HG03025 (cell line): ENCODE results near the gene FBXW2.
"Not testable (repeated sequence)": the region's sequence is repeated elsewhere in the genome, so short reads cannot be mapped to it uniquely, and the experiment has no call there.

Experiments
- ATAC-seq: cut with Tn5 transposase; IDR thresholded peaks from one replicate; pipeline ENCODE4 v1.9.1; 2021; ENCODE audit warnings: mild to moderate bottlenecking, moderate library complexity; ENCODE audit not compliant: unreplicated experiment, low FRiP score

FBXW2 gene, protein sequence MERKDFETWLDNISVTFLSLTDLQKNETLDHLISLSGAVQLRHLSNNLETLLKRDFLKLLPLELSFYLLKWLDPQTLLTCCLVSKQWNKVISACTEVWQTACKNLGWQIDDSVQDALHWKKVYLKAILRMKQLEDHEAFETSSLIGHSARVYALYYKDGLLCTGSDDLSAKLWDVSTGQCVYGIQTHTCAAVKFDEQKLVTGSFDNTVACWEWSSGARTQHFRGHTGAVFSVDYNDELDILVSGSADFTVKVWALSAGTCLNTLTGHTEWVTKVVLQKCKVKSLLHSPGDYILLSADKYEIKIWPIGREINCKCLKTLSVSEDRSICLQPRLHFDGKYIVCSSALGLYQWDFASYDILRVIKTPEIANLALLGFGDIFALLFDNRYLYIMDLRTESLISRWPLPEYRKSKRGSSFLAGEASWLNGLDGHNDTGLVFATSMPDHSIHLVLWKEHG

DNA sequence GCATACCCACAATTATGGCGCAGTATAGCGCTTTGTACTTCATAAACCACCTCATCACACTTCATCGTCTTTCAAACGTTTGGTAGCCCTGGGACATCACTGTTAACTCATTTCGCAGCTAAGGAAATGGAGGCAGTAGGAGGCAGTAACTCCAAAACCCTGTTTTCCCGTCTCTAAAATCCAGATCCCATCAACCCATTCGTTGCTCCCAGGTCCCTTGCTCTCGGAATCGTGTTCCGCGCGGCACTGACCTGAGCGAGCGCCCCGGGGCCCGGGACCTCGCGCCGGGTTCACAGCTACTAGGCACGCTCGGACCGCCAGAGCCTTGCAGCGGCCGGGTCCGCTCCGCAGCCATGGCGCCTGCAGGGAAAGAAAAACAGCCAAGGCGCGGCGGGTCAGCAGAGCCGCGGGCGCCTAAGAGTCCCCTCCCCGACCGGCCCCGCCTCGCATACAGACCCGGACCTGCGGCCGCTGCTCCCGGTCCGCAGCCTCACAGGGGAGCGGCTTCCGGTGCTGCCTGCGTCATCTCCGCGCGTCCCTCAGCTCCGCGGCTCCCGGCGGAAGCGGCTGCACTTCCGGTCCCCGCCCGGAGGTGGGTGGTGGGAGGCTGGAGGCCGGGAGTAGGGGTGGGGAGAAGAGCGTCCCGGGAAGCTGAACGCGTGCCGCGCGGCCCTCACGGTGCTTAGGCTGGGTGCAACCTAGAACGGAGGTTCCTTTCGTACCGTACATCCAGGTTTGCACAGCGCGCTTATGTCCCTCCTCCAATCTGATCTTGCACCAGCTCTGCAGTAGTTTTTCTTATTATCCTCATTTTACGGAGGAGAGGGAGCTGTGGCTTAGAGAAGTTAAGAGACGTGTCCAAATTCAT lies at the start of gene FBXW2:
TSS of gene FBXW2 (minus strand) at position 519 of the 868 bp plus-strand sequence. CDS start 5,158 bp downstream, outside the sequence.
- peak; percentile 91 for ATAC-seq

DNA sequence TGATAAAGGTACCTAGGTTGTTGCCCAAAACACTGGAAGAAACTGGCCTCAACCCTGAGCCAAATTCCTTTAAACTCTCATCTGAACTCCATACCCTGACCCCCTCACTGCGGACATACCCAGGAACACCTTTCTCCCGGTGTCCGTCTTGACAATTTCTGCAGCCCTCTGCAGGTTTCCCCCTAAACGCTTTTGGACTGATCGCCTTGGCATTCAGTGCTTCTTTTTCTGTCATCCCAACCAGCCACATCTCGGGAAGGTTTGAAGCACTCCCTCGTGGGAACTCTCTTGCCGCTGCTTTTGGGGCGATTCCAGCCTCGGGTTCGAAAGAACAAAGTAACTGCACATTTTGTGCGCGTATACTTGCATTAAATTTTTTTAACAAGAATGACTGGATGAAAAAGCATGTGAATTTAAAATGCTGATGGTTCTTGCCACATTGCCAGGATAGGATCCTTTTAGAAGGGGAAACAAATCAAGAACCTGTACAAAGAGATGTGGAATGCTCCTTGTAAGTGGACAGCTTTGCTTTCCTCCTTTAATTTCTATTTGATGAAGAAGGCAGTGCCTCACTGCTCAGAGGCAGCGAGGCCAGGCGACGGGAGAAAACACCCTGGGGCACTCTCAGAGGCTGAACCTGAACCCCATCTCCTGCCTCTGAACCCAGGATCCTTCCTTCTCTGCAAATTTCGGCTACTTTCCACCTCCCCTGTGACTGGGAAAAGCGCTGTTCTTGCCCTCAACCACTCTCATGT lies 48.9 kb upstream of the FBXW2 start:
- peak; percentile 26 for ATAC-seq

DNA sequence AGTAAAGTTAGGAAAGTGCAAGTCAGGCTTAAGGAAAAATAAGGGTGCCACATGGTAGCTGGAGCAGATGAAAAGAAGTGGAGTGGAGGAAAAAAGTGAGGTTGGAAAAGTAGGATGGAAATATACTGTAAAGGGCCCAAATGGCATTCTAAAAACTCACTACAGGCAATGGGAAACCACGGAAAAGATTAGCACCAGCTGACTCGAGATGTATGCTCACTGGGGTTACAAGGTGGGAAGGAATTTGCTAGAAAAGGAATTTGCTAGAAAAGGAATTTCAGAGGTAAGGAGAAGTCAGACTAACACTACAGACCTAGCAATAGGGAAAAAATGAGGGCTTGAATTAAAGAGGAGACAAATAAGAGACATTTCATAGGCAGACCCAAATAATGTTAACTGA lies 45.9 kb upstream of the FBXW2 start:
- no peak for ATAC-seq

DNA sequence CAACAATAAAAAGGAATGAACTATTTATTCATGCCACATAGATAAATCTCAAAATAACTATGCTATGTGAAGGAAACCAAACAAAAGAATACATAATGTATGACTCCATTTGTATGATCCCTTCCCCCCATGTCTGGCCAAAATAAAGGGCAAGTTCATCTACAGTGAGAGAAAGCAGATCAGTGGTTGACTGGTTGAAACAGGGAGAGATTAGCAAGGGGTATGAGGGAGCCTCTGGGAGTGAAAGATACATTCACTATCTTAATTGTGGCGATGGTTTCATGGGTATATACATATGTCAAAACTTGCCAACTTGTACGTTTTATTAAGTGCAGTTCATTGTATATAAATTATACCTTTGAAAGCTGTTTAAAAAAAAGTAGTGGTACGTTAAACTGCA lies 44.7 kb upstream of the FBXW2 start:
- ATAC-seq, result no peak

DNA sequence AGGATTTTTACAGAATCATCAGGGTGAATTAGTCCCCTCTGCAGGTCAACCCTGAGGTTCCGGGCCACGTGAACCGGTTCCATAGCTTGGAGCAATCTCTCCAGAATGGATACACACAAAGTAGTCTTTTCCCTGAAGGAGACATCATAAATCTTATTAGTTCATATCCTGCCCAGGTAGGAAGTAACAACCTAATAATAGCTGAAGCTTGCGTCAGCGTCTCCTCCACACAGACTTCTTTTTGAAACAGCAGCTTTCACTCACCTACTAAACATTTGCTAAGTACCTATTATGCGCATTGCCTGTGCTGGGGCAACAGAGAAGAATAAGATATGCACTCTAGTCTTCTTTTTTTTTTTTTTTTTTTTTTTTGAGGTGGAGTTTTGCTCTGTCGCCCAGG lies 40.1 kb upstream of the FBXW2 start:
- no peak for ATAC-seq

DNA sequence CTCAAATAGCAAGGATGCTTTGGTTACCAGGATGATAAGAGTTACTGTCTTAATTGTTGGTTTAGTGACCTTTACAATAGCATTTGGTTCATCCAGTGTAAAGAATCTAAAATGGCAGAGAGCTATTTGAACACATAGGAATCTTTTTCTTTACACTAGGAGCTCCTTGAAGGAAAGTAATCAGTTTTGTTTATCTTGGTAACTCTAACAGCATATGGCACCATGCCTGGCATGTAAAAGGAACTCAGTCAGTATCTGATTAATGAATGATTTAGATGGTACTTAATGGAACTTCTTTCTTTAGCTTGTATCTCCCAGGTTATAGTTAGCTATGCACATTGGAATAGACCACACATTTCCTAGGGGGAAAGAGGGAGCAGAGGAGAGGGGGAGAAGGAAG lies 39.6 kb upstream of the FBXW2 start:
- ATAC-seq, result no peak

DNA sequence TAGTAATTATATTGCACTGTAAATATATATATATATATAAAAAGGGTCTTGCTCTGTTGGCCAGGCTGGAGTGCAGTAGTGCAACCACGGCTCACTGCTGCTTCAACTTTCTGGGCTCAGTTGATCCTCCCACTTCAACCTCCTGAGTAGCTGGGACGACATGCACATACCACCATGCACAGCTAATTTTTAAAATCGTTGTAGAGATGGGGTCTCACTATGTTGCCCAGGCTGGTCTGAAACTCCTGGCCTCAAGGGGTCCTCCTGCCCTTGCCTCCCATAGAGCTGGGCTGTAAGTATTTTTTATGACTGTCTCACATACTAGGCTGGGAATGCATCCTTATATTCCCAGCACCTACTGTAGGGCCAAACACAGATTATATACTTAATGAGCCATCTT lies 37.6 kb upstream of the FBXW2 start:
- ATAC-seq, result no peak

DNA sequence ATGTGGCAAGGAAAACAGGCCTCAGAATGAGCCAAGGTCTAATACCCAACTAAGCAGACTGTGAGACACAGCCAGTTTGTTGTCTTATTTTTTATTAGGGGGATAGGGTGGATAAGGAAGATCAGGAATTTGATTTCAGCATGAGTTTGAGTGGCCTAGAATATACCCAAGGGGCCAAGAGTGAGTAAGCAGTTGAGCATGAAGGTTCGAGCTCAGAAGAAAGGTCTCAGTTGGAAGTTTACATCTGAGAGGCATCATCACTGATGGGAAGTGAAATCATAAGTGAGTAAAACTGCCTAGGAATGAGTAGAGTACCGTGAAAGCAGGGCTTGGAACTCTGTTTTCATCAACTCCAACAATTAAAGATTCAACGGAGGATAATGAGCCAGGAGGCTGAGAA lies 36.9 kb upstream of the FBXW2 start:
- ATAC-seq, result no peak

DNA sequence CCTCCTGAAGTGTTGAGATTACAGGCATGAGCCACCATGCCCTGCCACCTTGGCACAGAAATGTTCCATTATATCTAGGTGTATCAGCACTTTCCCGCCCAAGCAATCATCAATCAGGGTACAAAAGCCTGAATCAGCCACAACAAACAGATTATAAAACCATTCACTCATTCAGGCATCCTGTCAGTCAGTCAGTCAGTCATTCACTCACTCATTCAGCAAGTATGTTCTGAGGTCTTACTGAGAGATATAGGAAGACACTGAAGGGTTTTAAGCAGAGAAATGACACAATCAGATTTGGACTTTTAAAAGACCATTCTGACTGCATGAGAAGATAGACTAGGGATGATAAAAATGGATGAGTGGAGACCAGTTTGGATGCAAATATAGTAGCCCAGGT lies 36.4 kb upstream of the FBXW2 start:
- no peak for ATAC-seq

DNA sequence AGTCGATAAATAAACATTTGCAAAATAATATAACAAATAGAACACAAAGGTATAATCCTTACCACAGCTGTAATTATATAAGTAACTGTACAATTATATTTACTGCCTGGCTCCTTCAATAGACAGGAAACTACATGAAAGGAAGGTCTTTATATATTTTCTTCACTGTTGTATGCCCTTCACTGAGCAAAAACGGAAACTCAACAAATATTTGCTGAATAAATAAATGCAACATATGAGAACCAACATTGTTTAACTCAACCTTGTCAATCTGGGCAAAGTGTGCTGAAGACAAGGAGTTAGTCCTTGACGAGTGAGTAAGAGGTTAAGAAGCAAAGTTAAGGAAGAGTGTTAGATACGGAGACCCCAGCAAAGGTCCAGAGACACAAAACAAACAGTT lies 26.9 kb upstream of the FBXW2 start:
- ATAC-seq, result no peak

DNA sequence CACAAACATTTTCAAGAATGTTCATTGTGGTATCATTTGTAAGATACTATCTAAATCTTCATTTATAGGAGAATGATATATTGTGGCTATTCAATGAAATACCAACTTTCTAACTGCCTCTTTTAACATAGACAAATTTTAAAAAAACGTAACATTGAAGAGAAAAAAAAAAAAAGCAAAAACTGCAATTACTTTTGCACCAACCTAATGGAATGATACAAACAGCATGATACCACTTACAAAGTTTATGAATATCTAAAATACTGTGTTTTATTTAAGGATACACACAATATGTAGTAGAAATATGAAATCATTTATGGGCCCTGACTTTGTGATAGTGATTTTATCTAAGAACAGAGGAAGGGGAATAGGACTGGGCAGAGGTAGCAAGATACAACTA lies 25.4 kb upstream of the FBXW2 start:
- ATAC-seq, result no peak

DNA sequence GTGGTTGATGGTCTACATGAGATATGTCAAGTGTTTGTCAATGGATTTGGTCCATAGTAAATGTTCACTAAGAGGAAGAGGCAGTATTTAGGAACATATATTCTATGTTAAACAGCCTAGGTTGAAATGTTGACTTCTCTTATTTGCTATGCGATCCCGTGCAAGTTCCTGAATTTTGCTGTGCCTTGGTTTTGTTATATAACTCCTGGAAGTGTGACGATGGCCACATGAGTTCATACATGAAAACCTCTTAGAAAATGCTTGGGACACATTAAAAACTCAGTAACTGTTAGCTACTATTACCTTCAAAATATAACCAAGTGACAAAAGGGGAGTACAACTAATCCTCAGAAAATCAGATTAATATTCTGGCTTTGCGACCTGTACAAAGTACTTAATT lies 21.9 kb upstream of the FBXW2 start:
- ATAC-seq, result no peak

DNA sequence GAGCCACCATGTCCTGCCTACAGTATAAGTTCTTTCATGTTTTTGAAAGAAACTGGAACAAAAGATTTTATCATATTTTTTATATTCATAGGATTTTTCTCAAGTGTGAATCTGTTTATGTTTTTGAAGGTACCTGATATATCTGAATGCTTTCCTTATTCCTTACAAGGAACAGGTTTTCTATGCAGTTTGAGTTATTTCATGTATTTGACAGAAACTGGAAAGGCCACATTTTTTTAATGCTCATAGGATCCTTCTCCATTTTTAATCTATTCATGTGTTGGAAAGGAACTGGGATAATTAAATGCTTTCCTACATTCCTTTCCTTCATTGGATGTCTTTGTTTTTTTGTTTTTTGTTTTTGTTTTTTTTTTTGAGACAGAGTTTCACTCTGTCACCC lies 15.7 kb upstream of the FBXW2 start:
- no peak for ATAC-seq

DNA sequence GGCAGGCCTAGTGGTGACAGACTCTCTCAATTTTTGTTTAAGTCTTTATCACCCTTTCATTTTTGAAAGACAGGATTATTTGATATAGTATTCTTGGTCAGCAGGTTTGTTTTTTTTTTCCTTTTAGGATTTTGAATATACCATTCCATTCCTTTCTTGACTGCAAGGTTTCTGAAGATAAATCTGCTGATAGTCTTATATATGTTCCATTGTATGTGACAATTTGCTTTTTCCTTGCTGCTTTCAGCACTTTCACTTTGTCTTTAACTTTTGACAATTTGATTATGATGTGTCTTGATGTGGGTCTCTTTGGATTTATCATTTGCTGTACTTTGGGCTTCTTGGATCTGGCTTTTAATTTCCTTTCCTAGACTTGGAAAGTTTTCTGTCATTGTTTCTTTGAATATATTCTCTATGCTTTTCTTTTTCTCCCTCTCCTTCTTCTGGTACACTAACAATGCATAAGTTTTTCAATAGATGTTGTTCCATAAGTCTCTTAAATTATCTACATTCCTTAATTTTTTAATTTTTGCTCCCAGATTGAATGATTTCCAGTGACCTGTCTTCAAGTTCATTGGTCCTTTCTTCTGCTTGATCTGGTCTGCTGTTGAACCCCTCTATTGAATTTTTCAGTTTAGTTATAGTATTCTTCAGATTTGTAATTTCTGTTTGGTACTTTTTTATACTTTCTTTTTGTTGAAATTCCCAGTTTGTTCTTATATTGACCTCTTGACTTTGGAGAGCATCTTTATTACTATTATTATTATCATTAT lies 14.6 kb upstream of the FBXW2 start:
- ATAC-seq, result no peak

DNA sequence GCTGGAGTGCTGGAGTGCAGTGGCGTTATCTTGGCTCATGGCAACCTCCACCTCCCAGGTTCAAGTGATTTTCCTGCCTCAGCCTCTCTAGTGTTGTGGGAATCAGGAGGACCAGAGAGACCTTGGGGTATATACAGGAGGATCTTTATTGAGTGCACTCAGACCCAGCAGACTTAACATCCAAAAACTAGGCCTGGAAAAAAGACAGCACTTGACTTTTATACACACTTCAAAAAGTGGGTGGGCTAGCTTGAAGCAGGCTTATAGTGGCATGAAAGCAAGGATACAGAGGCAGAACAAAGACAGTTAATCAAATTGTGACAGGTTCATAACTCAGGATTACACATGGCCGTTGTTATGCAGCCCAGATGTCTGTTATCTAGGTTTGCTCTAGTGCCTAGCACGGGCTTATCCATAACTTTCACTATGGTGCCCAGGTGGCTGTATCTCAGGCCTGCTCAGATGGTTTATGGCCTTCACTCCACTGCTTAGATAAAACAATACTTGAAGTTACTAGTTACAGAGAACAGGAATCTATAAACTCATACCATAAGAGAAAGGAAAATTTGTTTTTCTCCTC lies 11.7 kb upstream of the FBXW2 start:
- not testable (repeated sequence) for ATAC-seq

DNA sequence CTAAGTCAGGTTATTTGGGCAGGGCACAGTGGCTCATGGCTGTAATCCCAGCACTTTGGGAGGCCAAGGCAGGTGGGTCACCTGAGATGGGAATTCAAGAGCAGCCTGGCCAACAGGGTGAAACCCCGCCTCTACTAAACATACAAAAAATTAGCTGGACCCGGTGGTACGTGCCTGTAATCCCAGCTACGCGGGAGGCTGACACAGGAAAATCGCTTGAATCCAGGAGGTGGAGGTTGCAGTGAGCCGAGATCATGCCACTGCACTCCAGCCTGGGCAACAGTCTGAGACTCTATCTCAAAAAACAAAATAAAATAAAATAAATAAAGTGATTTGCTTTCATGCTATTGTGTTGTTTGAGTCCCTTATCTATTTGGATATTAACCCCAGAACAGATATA lies 8.2 kb upstream of the FBXW2 start:
- ATAC-seq, result no peak

DNA sequence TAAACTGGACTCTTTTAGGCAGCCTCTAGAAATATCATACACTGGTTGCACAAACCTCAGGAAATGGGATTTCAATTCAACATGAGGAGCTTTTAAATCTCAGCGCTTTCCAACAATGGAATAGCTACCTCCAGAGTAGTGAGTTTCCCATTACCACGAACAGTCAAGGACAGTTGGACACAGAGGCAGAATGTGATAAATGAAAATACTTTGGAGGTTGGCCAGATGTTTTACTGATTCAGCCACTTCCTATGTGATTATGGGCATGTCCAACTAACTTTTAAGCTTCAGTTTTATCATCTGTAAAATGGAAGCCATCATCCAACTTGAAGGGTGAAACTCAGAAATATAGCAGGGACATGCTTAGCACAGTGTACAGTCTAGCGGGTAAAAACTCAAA lies 2.1 kb downstream of the FBXW2 start:
- no peak for ATAC-seq

DNA sequence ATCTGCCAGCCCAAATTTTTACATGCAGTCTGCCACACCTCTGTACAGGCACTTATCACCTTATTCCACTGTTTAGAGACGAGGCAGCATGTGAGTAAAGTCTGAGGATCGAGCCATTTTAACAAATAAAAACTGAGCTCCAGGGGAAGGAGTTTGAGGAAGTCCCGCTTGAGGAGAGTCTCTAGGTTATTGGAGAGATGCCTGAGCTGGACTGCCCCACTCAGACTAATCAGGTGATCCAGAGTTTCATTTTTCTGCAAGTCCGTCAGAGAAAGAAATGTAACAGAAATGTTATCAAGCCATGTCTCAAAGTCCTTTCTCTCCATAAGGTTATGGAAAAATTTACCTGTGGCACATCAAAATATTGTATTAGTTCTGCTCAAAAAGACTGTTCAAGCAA lies 5.3 kb downstream of the FBXW2 start:
- ATAC-seq, result no peak

DNA sequence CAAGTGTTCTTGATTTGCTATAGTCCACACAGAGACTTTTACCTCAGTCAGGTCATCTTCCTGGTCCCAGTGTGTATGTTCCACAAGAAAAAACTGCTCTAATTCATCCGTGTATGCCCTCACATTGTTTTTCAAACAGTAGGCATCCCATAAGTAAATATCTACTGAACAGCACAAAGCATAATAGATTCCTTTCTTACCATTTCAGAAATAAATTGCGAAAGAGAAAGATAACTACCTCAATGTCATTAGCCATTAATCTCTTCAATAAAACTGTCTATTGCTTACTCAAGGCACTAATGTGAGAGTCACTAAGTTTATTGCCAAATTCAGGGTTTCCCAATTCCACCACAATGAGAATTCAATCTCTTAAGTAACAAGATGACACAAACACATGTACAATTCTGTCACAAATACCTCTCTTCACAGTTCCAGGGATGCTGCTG lies 9.6 kb downstream of the FBXW2 start:
- ATAC-seq, result no peak

DNA sequence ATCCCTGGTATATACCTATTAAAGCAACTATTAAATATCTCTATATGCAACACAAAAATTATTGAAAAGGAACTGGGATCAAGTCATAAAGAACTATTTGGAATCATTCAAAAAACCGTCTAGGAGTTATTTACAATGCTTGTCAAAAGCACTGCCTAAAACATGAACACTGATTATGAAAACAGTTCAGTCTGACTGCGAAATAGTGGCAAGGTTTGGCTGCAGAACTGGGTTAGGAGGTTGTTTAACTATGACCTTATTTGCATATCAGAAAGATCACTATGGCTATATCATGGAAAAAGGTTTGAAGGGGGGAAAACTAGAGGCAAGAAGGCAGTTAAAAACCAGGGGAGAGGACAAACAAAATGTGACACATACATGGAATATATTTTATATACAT lies 12.0 kb downstream of the FBXW2 start:
- no peak for ATAC-seq
